K562 (cell line): ENCODE measurements around the gene CCDC9B. TPM values are rescaled to one million over a fixed set of nuclear protein-coding genes. Genes with fewer than 3 reads are reported as not detected.

Source experiments
- NR3C1 ChIP-seq: sonication (generic); formaldehyde crosslinking; IDR thresholded peaks from 2 replicates; pipeline ENCODE4 v1.8.1; 2022; ENCODE audit warnings: missing genetic modification reagents
- polyA plus RNA-seq, 8 experiments: library from polyadenylated mRNA; depleted of rRNA in 4 of 8; stranded (reverse) in 5 of 8; unstranded in 3 of 8; fragments of >200 nt; fragmentation: Nextera tagmentation in 2 of 8; fragmentation: Illumina TruSeq in 1 of 8; extraction: Ambion mirVana in 2 of 8; extraction: Trizol in 1 of 8; gene quantifications; 2 replicates each; pipeline versions ENCODE4 v1.2.1 to v1.2.3, GENCODE V29; 2011 to 2014; ENCODE audit warnings: inconsistent platforms in 1 of 8, missing spikeins in 1 of 8
- total RNA-seq, 7 experiments: library from RNA; depleted of rRNA in 6 of 7; stranded (reverse); fragments of >200 nt in 6 of 7; fragmentation: Illumina TruSeq in 2 of 7; extraction: Trizol in 2 of 7; gene quantifications; 2 replicates each; pipeline versions ENCODE4 v1.2.1 to v1.2.3, GENCODE V29; 2011 to 2021; ENCODE audit warnings: low replicate concordance in 1 of 7
- TF ChIP-seq, protein P1 (sequence below): fragments of 450-650 bp; IDR thresholded peaks from 2 replicates; pipeline ENCODE4 v1.6.1; 2017; ENCODE audit warnings: antibody characterized with exemption
- TF ChIP-seq, protein P2 (sequence below), 2 experiments: fragments of 450-650 bp; formaldehyde crosslinking in 1 of 2; IDR thresholded peaks; 2 replicates each; pipeline versions ENCODE4 v1.4.0 to v1.6.1; 2014 to 2020; ENCODE audit warnings: mild to moderate bottlenecking in 2 of 2, borderline replicate concordance in 1 of 2, low read depth in 1 of 2

Gene CCDC9B
- total and polyA plus RNA-seq, 9 of the 15 experiments (the other 6 are each of a cell fraction or from before 2014, with no cell fraction given): 0.01 to 0.47 (median 0.15) TPM; not detected in 1

DNA sequence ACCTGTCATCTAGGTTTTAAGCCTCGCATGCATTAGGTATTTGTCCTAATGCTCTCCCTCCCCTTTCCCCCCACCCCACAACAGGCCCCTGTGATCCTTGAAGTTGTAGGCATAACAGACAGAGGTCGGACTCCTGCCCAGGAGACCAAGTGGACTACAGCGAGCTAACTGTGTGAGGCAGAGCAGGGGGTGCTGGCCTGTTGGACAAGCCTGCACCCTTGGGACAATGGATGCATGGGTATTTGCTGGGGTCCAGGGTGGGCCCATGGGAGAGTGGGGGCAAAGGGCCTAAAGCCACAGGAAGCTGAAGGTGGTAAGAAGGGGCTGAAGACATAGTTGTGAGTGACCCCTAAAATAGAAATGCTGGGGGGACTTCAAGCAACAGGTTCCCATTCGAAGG, 35.5 kb downstream of the CCDC9B start (continued):
- TF ChIP-seq, protein P1, sequence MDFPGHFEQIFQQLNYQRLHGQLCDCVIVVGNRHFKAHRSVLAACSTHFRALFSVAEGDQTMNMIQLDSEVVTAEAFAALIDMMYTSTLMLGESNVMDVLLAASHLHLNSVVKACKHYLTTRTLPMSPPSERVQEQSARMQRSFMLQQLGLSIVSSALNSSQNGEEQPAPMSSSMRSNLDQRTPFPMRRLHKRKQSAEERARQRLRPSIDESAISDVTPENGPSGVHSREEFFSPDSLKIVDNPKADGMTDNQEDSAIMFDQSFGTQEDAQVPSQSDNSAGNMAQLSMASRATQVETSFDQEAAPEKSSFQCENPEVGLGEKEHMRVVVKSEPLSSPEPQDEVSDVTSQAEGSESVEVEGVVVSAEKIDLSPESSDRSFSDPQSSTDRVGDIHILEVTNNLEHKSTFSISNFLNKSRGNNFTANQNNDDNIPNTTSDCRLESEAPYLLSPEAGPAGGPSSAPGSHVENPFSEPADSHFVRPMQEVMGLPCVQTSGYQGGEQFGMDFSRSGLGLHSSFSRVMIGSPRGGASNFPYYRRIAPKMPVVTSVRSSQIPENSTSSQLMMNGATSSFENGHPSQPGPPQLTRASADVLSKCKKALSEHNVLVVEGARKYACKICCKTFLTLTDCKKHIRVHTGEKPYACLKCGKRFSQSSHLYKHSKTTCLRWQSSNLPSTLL: no peak
- TF ChIP-seq, protein P2, sequence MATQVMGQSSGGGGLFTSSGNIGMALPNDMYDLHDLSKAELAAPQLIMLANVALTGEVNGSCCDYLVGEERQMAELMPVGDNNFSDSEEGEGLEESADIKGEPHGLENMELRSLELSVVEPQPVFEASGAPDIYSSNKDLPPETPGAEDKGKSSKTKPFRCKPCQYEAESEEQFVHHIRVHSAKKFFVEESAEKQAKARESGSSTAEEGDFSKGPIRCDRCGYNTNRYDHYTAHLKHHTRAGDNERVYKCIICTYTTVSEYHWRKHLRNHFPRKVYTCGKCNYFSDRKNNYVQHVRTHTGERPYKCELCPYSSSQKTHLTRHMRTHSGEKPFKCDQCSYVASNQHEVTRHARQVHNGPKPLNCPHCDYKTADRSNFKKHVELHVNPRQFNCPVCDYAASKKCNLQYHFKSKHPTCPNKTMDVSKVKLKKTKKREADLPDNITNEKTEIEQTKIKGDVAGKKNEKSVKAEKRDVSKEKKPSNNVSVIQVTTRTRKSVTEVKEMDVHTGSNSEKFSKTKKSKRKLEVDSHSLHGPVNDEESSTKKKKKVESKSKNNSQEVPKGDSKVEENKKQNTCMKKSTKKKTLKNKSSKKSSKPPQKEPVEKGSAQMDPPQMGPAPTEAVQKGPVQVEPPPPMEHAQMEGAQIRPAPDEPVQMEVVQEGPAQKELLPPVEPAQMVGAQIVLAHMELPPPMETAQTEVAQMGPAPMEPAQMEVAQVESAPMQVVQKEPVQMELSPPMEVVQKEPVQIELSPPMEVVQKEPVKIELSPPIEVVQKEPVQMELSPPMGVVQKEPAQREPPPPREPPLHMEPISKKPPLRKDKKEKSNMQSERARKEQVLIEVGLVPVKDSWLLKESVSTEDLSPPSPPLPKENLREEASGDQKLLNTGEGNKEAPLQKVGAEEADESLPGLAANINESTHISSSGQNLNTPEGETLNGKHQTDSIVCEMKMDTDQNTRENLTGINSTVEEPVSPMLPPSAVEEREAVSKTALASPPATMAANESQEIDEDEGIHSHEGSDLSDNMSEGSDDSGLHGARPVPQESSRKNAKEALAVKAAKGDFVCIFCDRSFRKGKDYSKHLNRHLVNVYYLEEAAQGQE (IDR thresholded peaks at IDR 0.05; ENCODE audit: borderline replicate concordance): no peak
- TF ChIP-seq, protein P2 (CRISPR knock-in tag; IDR thresholded peaks at IDR 0.05; ENCODE audit: low read depth): no peak
- TF ChIP-seq NR3C1 (CRISPR knock-in tag): no peak
